Measurements from ENCODE around the gene RAD51B. TPM values are rescaled to one million over a fixed set of nuclear protein-coding genes. Genes with fewer than 3 reads are reported as not detected.

Gene RAD51B
- total RNA-seq, 1 experiment from 2014 or later, result 16.7 TPM

- Histone ChIP-seq H3T11ph (ENCODE audit: low read length) (no peak overlapping the region), H3K27me3 (ENCODE audit: insufficient read depth, low read length) (no peaks in the 10 kb centered on the region), H3K9ac (ENCODE audit: extremely low read depth, insufficient read length, low read length) (no peak overlapping the region), H3K79me1 (ENCODE audit: insufficient read depth, low read depth, low read length, poor library complexity, severe bottlenecking) (no peaks in the 10 kb centered on the region), H4K8ac (replicated peaks; ENCODE audit: insufficient read length, low read depth, low read length) (no peak overlapping the region), H3K4ac (ENCODE audit: low read depth, low read length) (no peak overlapping the region), H4K20me1 (ENCODE audit: control insufficient read depth, insufficient read depth, insufficient read length) (no peaks in the 10 kb centered on the region), H2BK15ac (ENCODE audit: low read depth, low read length) (no peak overlapping the region), H3K79me2 (ENCODE audit: insufficient read depth, low read length) (no peaks in the 10 kb centered on the region), H3K4me1 (ENCODE audit: insufficient read depth, low read length) (no peaks in the 10 kb centered on the region), H3K4me2 (ENCODE audit: insufficient read depth, insufficient read length, low read length) (no peak overlapping the region), H2BK5ac (ENCODE audit: insufficient read length, low read length) (no peak overlapping the region), H4K91ac (ENCODE audit: insufficient read length, low read depth, low read length) (no peak overlapping the region), H3K23ac (ENCODE audit: insufficient read length, low read depth, low read length) (no peak overlapping the region), H3K56ac (ENCODE audit: insufficient read length, low read depth, low read length) (no peak overlapping the region), H3K9me3 (ENCODE audit: control insufficient read depth, low read depth, low read length) (no peaks in the 10 kb centered on the region), H3K18ac (ENCODE audit: insufficient read length, low read depth, low read length) (no peak overlapping the region), H4K5ac (ENCODE audit: insufficient read length, low read depth, low read length) (no peak overlapping the region), H2BK20ac (ENCODE audit: low read depth, low read length, poor library complexity, severe bottlenecking) (no peak overlapping the region), H3K23me2 (ENCODE audit: insufficient read length, low read depth, low read length, poor library complexity, severe bottlenecking) (no peaks in the 10 kb centered on the region), H2AFZ (ENCODE audit: low read length) (no peak overlapping the region), H3K27ac (ENCODE audit: insufficient read length, low read depth, low read length) (no peak overlapping the region), H2BK12ac (ENCODE audit: insufficient read length, low read depth, low read length) (no peak overlapping the region), H2AK5ac (ENCODE audit: insufficient read length, low read length) (no peak overlapping the region), H3K14ac (ENCODE audit: insufficient read depth, low read length) (no peak overlapping the region), H2BK120ac (ENCODE audit: low read depth, low read length, poor library complexity, severe bottlenecking) (no peak overlapping the region)
- no CpG with 5 or more reads among the region's 6 CpGs for WGBS (ENCODE audit: extremely low coverage, insufficient read length, low lambda C conversion rate)
- TF ChIP-seq CTCF (conservative IDR thresholded peaks at IDR 0.05), result no peak
- H3K4me3 Mint-ChIP-seq, result no peak overlapping the region
- peaks cover 27 to 29% (median 28%) of the 10 kb centered on the region in 3 experiments for H3K36me3 Mint-ChIP-seq (ENCODE audit: insufficient read depth in 1 of 3, low read depth in 3 of 3)
- no peaks in the 10 kb centered on the region; the same call in 1 of the 2 replicates for H3K27me3 Mint-ChIP-seq (ENCODE audit: low read depth)
- DNase-seq, result no peak
- no peak overlapping the region for H3K27ac Mint-ChIP-seq
- peaks cover 27 to 28% of the 10 kb centered on the region in 2 experiments for H3K9me3 Mint-ChIP-seq
- H3K4me1 Mint-ChIP-seq, result peaks cover 4% of the 10 kb centered on the region in 2 experiments; a peak in 2 of 4 replicates
These were observed 144.6 kb downstream of the RAD51B start for GRCh38 chr14:67963960-67964812.
